BLaER1 treated with 17β-estradiol and CSF1 and Interleukin-3, amounts not matched to agents 10 nM and 100 nM (cell line): Measurements from ENCODE around the gene CACNG4.
"Not testable (repeated sequence)": the region's sequence is repeated elsewhere in the genome, so short reads cannot be mapped to it uniquely, and the experiment has no call there.

Source experiments
- H3K27ac ChIP-seq, 11 experiments: shearing (Covaris generic); formaldehyde crosslinking; 2 replicates each; pipeline ENCODE4 v1.8.1; 2022
- H3K27me3 ChIP-seq, 11 experiments: shearing (Covaris generic); formaldehyde crosslinking; 2 replicates each; pipeline ENCODE4 v1.8.1; 2022
- H3K36me3 ChIP-seq, 11 experiments: shearing (Covaris generic); formaldehyde crosslinking; 2 replicates each; pipeline ENCODE4 v1.8.1; 2022
- H3K4me1 ChIP-seq, 10 experiments: shearing (Covaris generic); formaldehyde crosslinking; 2 replicates each; pipeline ENCODE4 v1.8.1; 2022
- H3K4me2 ChIP-seq, 11 experiments: shearing (Covaris generic); formaldehyde crosslinking; 2 replicates each; pipeline ENCODE4 v1.8.1; 2022
- H3K4me3 ChIP-seq, 10 experiments: shearing (Covaris generic); formaldehyde crosslinking; 2 replicates each; pipeline ENCODE4 v1.8.1; 2022
- H3K9ac ChIP-seq, 11 experiments: shearing (Covaris generic); formaldehyde crosslinking; 2 replicates each; pipeline ENCODE4 v1.8.1; 2022
- H3K9me3 ChIP-seq, 11 experiments: shearing (Covaris generic); formaldehyde crosslinking; replicated peaks in 1 of 11; 2 replicates each; pipeline ENCODE4 v1.8.1; 2022
- H4K20me1 ChIP-seq, 11 experiments: shearing (Covaris generic); formaldehyde crosslinking; 2 replicates each; pipeline ENCODE4 v1.8.1; 2022
- Cebpa-rat ChIP-seq, 11 experiments: shearing (Covaris generic); IDR thresholded peaks; 2 replicates each; pipeline ENCODE4 v1.8.1; 2022

CACNG4 gene

GRCh38 chr17:67030641-67031040 lies 66.1 kb downstream of the CACNG4 start:
- no peak overlapping the region for H3K4me3 ChIP-seq
- H3K4me1 ChIP-seq: peaks cover 0 to 11% (median 0%) of the 10 kb centered on the region in 10 experiments; a peak in 3 of 20 replicates
- H3K4me2 ChIP-seq: no peak overlapping the region
- no peaks in the 10 kb centered on the region for H4K20me1 ChIP-seq
- H3K9ac ChIP-seq: no peak overlapping the region
- no peak for TF ChIP-seq Cebpa-rat (IDR thresholded peaks at IDR 0.05)
- no peak overlapping the region for H3K27ac ChIP-seq
- H3K36me3 ChIP-seq: no peaks in the 10 kb centered on the region
- H3K27me3 ChIP-seq: no peaks in the 10 kb centered on the region
- no peaks in the 10 kb centered on the region for H3K9me3 ChIP-seq

- peak overlapping the region in 2 of 11 experiments; percentile 7 to 12; a peak in 3 of 22 replicates for H3K4me2 ChIP-seq
- no peak overlapping the region for H3K9ac ChIP-seq
- H3K36me3 ChIP-seq: no peaks in the 10 kb centered on the region
- H3K27me3 ChIP-seq: no peaks in the 10 kb centered on the region
- no peak overlapping the region for H3K27ac ChIP-seq
- H4K20me1 ChIP-seq: no peaks in the 10 kb centered on the region
- no peak overlapping the region for H3K4me3 ChIP-seq
- H3K4me1 ChIP-seq: peaks cover 0 to 11% (median 0%) of the 10 kb centered on the region in 10 experiments; a peak in 3 of 20 replicates
- TF ChIP-seq Cebpa-rat (IDR thresholded peaks at IDR 0.05): no peak
- H3K9me3 ChIP-seq: peaks cover 0 to 7% (median 0%) of the 10 kb centered on the region in 11 experiments; a peak in 1 of 22 replicates
Measured at GRCh38 chr17:67032382-67032781, 67.9 kb downstream of the CACNG4 start.

- Histone ChIP-seq H3K36me3 (no peaks in the 10 kb centered on the region), H3K27me3 (no peaks in the 10 kb centered on the region), H4K20me1 (no peaks in the 10 kb centered on the region), H3K4me2 (no peak overlapping the region), H3K9ac (no peak overlapping the region), H3K4me3 (no peak overlapping the region), H3K27ac (no peak overlapping the region), H3K4me1 (peaks cover 0 to 11% (median 0%) of the 10 kb centered on the region in 10 experiments; a peak in 3 of 20 replicates), H3K9me3 (peaks cover 0 to 12% (median 0%) of the 10 kb centered on the region in 11 experiments; a peak in 1 of 22 replicates)
- TF ChIP-seq Cebpa-rat (IDR thresholded peaks at IDR 0.05): no peak
Measured at GRCh38 chr17:67032985-67033384, 68.5 kb downstream of the CACNG4 start.

GRCh38 chr17:67033613-67034012 lies 69.1 kb downstream of the CACNG4 start:
- Histone ChIP-seq H3K27me3 (no peaks in the 10 kb centered on the region), H3K9me3 (peaks cover 0 to 12% (median 0%) of the 10 kb centered on the region in 11 experiments; a peak in 1 of 22 replicates), H3K27ac (no peak overlapping the region), H3K9ac (no peak overlapping the region), H4K20me1 (no peaks in the 10 kb centered on the region), H3K4me1 (peaks cover 0 to 11% (median 0%) of the 10 kb centered on the region in 10 experiments; a peak in 3 of 20 replicates), H3K4me2 (no peak overlapping the region), H3K4me3 (no peak overlapping the region), H3K36me3 (no peaks in the 10 kb centered on the region)
- no peak for TF ChIP-seq Cebpa-rat (IDR thresholded peaks at IDR 0.05)

- no peaks in the 10 kb centered on the region for H3K27me3 ChIP-seq
- H3K4me1 ChIP-seq: peaks cover 0 to 11% (median 3%) of the 10 kb centered on the region in 10 experiments; a peak in 14 of 20 replicates
- H3K4me2 ChIP-seq: no peak overlapping the region
- no peaks in the 10 kb centered on the region for H3K36me3 ChIP-seq
- H3K9ac ChIP-seq: no peak overlapping the region
- no peak for TF ChIP-seq Cebpa-rat (IDR thresholded peaks at IDR 0.05)
- H3K9me3 ChIP-seq: peaks cover 0 to 12% (median 0%) of the 10 kb centered on the region in 11 experiments; a peak in 1 of 22 replicates
- no peaks in the 10 kb centered on the region for H4K20me1 ChIP-seq
- no peak overlapping the region for H3K27ac ChIP-seq
- H3K4me3 ChIP-seq: no peak overlapping the region
Measured at GRCh38 chr17:67035131-67036083, 70.9 kb downstream of the CACNG4 start.

- H3K4me2 ChIP-seq: no peak overlapping the region
- no peak overlapping the region for H3K9ac ChIP-seq
- no peaks in the 10 kb centered on the region for H4K20me1 ChIP-seq
- H3K27ac ChIP-seq: no peak overlapping the region
- H3K36me3 ChIP-seq: no peaks in the 10 kb centered on the region
- peaks cover 0 to 12% (median 0%) of the 10 kb centered on the region in 11 experiments; a peak in 1 of 22 replicates for H3K9me3 ChIP-seq
- H3K27me3 ChIP-seq: no peaks in the 10 kb centered on the region
- peaks cover 0 to 24% (median 14%) of the 10 kb centered on the region in 10 experiments; a peak in 11 of 20 replicates for H3K4me1 ChIP-seq
- no peak overlapping the region for H3K4me3 ChIP-seq
- no peak for TF ChIP-seq Cebpa-rat (IDR thresholded peaks at IDR 0.05)
Measured at GRCh38 chr17:67038861-67039365, 74.4 kb downstream of the CACNG4 start.

GRCh38 chr17:67040652-67041051 lies 76.1 kb downstream of the CACNG4 start:
- Histone ChIP-seq H3K4me1 (peaks cover 0 to 24% (median 14%) of the 10 kb centered on the region in 10 experiments; a peak in 11 of 20 replicates), H3K4me3 (no peak overlapping the region), H3K27me3 (no peaks in the 10 kb centered on the region), H4K20me1 (no peaks in the 10 kb centered on the region), H3K27ac (no peak overlapping the region), H3K36me3 (no peaks in the 10 kb centered on the region), H3K4me2 (peak overlapping the region in 8 of 11 experiments; percentile 1 to 58 (median 36); a peak in 14 of 22 replicates), H3K9me3 (peaks cover 0 to 12% (median 0%) of the 10 kb centered on the region in 11 experiments; a peak in 1 of 22 replicates), H3K9ac (no peak overlapping the region)
- TF ChIP-seq Cebpa-rat (IDR thresholded peaks at IDR 0.05): peak in 1 of 11 experiments; percentile 49; a peak in 2 of 22 replicates

GRCh38 chr17:67041119-67041518 lies 76.6 kb downstream of the CACNG4 start:
- not testable (repeated sequence) for H4K20me1 ChIP-seq, H3K36me3 ChIP-seq, H3K4me3 ChIP-seq, H3K9ac ChIP-seq, H3K27me3 ChIP-seq, H3K27ac ChIP-seq
- Histone ChIP-seq H3K4me2 (peak overlapping the region in 3 of 11 experiments; percentile 38 to 58 (median 55); a peak in 2 of 22 replicates), H3K9me3 (peaks cover 0 to 12% (median 0%) of the 10 kb centered on the region in 11 experiments; a peak in 1 of 22 replicates), H3K4me1 (peaks cover 0 to 24% (median 14%) of the 10 kb centered on the region in 10 experiments; a peak in 11 of 20 replicates)

GRCh38 chr17:67041531-67041930 lies 77.0 kb downstream of the CACNG4 start:
- peaks cover 0 to 12% (median 0%) of the 10 kb centered on the region in 11 experiments; a peak in 1 of 22 replicates for H3K9me3 ChIP-seq
- H3K27ac ChIP-seq: no peak overlapping the region
- no peaks in the 10 kb centered on the region for H3K27me3 ChIP-seq
- no peak overlapping the region for H3K4me3 ChIP-seq
- no peak overlapping the region for H3K9ac ChIP-seq
- no peak overlapping the region for H3K4me2 ChIP-seq
- H3K4me1 ChIP-seq: peaks cover 0 to 24% (median 14%) of the 10 kb centered on the region in 10 experiments; a peak in 11 of 20 replicates
- no peaks in the 10 kb centered on the region for H4K20me1 ChIP-seq
- TF ChIP-seq Cebpa-rat (IDR thresholded peaks at IDR 0.05): no peak
- no peaks in the 10 kb centered on the region for H3K36me3 ChIP-seq
